RWPE1 (cell line): ENCODE data around the gene CDYL2.

Experiments used
- CTCF ChIA-PET: fragments of 350-600 bp; sonication (Branson Sonifier 250); formaldehyde crosslinking; extraction: SDS; loops from one replicate; lab custom pipeline; 2021; lab: Yijun Ruan, JAX
- POLR2A ChIA-PET: fragments of 400-600 bp; formaldehyde crosslinking; extraction: SDS; loops from one replicate; lab custom pipeline; 2020; ENCODE audit warnings: antibody characterized with exemption; ENCODE audit not compliant: low non-redundant PET; lab: Yijun Ruan, JAX
- DNase-seq: peaks from one replicate; pipeline ENCODE4 v3.0.0; 2012; ENCODE audit warnings: low spot score
- H3K27ac ChIP-seq: fragments of 450-650 bp; 2 replicates; pipeline ENCODE4 v1.5.1; 2017
- TF ChIP-seq, protein P1 (sequence below): fragments of 450-650 bp; conservative IDR thresholded peaks from 2 replicates; pipeline ENCODE4 v1.5.1; 2017; ENCODE audit warnings: low read depth, mild to moderate bottlenecking

The CDYL2 gene

DNA sequence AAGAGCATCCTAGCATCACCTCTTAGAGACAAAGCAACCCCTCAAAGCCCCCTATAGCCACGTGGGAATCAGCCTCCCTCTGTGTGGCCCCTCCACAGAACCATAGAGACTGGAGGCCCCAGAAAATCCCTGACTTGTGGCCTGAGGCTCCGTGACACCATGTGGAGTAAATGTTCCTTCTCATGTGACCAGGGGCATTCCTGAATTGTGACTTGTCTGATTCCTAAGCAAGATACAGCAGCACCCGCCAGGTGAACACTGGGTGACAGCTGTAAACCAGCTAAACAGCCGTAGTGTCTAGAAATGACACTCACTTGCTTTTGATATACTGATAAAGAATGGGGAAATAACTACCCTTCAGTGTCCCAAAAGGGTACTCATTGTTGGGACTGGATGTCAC lies 184.6 kb downstream of the CDYL2 start:
- DNase-seq: no peak
- POLR2A ChIA-PET: no interaction called here
- TF ChIP-seq, protein P1, sequence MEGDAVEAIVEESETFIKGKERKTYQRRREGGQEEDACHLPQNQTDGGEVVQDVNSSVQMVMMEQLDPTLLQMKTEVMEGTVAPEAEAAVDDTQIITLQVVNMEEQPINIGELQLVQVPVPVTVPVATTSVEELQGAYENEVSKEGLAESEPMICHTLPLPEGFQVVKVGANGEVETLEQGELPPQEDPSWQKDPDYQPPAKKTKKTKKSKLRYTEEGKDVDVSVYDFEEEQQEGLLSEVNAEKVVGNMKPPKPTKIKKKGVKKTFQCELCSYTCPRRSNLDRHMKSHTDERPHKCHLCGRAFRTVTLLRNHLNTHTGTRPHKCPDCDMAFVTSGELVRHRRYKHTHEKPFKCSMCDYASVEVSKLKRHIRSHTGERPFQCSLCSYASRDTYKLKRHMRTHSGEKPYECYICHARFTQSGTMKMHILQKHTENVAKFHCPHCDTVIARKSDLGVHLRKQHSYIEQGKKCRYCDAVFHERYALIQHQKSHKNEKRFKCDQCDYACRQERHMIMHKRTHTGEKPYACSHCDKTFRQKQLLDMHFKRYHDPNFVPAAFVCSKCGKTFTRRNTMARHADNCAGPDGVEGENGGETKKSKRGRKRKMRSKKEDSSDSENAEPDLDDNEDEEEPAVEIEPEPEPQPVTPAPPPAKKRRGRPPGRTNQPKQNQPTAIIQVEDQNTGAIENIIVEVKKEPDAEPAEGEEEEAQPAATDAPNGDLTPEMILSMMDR: no peak
- CTCF ChIA-PET: no interaction called here
- H3K27ac ChIP-seq: no peak overlapping the region

DNA sequence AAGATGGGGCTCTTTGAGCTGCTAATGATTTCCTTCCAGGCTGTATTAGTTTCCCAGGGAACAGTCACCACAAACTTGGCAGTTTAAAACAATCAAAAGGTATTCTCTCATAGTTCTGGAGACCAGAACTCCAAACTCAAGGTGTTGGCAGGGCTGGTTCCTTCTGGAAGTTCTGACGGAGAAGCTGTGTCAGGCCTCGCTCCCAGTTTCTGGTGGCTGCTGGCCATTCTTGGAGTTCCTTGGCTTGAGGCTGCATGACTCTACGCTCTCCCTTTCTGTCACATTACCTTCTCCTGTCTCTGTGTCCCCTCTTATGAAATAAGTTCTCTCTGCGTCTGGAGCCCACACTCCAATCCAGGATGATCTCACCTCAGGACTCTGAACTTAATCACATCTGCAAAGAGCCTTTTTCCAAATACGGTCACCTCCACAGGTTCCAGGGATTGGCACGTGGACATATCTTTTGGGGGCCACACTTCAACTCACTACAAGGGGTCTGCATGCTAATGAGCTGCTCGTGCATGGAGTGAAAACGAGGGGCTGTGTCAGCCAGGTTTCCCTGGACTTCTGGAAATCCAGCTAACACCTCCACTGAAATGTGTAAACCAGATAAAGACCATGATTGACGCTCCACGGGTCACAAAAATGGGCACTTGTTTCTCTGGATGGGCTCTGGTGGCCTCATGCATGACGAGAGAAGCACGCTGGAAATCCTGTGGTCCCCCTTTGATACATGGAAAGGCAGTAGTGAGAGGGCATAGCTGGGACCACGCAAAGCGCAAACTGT lies 185.3 kb downstream of the CDYL2 start:
- DNase-seq: no peak
- ChIA-PET CTCF (no interaction called here), POLR2A (no interaction called here)
- TF ChIP-seq, protein P1: no peak
- no peak overlapping the region for H3K27ac ChIP-seq

DNA sequence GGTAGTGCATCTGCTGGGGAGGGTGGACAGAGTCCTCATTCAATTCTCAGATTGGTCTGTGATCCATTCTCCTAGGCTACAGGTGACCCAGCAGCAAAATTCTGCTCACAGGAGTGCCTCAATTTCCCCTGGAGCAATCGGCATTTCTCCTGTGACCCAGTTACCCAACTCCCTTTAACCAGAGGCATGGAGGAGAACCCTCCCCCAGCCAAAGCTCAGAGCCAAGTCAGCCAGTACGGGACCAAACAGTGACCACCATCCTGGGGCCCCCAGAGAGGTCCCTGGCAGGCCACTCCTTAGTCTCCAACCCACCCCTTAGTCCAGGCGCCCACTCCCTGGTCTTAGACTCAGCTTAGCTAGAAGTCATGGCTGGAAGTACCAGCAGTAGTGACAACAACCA lies 188.0 kb downstream of the CDYL2 start:
- DNase-seq: no peak
- ChIA-PET POLR2A (no interaction called here), CTCF (no interaction called here)
- TF ChIP-seq, protein P1: no peak
- H3K27ac ChIP-seq: no peak overlapping the region

DNA sequence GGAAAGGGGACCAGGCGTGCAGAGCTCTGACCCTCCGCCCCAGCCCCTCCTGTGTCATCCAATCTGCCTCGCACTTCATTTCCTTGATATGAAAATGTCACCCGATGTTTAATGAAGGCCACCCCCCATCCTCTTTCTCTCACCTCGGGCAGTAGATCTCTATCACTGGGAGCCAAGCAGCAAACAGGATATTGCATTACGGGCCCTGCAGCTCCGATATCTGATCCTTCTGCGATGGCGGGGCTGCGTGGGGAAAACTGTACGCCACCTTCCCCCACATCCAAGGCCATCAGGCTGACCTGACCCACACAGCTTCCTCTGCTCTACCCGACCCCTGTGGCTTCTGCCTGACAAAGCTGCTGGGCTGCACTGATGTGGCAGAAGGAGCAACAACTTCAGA lies 188.7 kb downstream of the CDYL2 start:
- DNase-seq: no peak
- no peak overlapping the region for H3K27ac ChIP-seq
- TF ChIP-seq, protein P1: no peak
- POLR2A ChIA-PET: no interaction called here
- CTCF ChIA-PET: no interaction called here

DNA sequence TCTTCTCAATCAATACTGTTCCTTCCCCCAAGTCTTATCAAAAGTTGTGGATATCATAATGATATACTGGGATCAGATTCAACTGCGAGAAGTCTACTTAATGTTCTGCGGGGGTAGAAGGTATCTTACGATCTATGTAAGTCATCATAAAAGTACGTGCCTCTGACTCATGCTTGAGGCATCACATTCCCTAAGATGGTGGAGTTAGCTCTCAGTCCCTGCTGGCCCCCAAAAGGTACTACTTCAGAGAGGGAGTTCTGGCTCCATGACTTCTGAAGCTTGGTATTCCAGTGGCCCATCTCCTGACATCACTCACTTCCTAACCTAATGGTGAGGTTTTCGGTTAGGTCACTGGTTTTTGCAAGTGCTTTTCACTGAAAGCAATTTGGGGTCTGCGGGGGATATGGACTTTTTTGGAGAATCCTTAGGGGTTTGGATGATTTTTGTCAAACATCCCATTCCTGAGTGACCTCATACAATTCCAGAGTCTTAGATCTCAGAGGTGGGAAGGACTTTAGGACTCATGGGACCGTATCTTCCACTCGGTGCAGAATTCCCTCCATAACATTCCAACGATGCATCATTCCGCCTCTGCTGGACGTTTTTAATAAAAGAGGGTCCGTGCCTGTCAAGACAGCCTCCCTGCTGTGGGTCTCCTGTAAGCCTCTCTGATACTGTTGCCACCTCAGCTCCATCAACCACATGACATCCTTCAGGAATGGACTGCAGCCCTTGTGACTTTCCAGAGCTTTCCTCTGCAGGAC lies 189.3 kb downstream of the CDYL2 start:
- POLR2A ChIA-PET: no interaction called here
- CTCF ChIA-PET: interaction anchor here (0.6 kb wide), 1 partner anchor 126 kb away, joined by 3 read pairs; no protein-coding TSS in a partner anchor
- TF ChIP-seq, protein P1: no peak
- H3K27ac ChIP-seq: no peak overlapping the region
- peak; percentile 60 for DNase-seq

DNA sequence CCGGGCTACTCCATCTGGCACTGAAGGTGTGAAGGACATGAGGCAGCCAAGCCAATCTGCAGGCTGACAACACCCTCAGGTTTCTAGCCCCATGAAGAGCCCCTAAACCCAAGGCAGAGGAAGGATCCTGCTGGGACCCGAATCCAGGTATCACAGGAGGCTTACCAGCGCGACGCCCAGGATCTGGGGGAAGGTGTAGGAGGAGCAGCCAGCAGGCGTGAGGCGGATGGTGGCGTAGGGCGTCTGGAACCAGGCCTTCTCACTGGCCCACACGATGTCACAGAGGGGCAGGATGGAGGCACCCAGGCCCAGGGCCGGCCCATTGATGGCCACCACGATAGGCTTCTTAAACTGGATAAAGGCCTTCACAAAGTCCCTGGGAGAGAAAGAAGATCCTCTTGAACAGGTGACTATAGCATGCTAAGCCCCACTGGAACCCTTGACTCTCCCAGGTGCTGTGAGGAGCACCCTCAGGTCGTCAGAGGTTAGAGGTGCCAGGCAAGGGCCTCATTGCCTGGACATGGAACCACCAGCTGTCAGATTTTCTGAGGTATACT lies 191.9 kb downstream of the CDYL2 start:
- POLR2A ChIA-PET: no interaction called here
- DNase-seq: no peak
- CTCF ChIA-PET: no interaction called here
- TF ChIP-seq, protein P1: no peak
- H3K27ac ChIP-seq: no peak overlapping the region
